Stimulated activated CD8-positive, alpha-beta memory T cell treated with anti-CD3 and anti-CD28 coated beads, Interleukin-12 subunit alpha, Interleukin-12 subunit beta, amount 100 ng/mL, for 24 hours (primary cell): Measurements from ENCODE around the gene KLHDC2.
"Not testable (repeated sequence)": the region's sequence is repeated elsewhere in the genome, so short reads cannot be mapped to it uniquely, and the experiment has no call there.

ENCODE experiments used
- DNase-seq: peaks from one replicate; pipeline ENCODE4 v3.0.0-alpha.2; 2020; ENCODE audit errors: extremely low read depth

Gene KLHDC2

DNA sequence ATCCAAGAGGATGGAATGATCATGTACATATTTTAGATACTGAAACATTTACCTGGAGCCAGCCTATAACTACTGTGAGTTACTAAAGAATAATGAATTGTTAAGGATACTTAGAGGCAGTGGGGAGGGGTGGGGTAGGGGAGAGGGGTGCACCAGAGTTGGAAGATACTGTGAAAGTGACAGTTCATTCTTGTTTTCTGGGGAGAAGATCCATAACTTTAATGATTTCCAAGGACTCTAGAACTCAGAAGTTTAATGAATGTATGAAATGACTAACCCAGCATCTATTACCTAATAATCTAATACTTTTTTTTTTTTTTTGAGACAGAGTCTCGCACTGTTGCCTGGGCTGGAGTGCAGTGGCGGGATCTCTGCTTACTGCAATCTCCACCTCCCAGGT lies 10.5 kb downstream of the KLHDC2 start:
- DNase-seq: no peak

DNA sequence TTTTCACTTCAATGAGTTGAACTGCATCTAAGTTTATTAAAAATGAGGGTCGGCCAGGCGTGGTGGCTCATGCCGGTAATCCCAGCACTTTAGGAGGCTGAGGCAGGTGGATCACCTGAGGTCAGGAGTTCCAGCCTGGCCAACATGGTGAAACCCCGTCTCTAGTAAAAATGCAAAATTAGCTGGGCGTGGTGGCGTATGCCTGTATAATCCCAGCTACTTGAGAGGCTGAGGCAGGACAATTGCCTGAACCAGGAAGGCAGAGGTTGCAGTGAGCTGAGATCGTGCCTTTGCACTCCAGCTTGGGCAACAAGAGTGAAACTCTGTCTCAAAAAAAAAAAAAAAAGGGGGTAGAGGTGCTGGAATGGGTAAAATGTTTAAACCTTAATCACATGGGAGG lies 13.1 kb downstream of the KLHDC2 start:
- DNase-seq: not testable (repeated sequence)

DNA sequence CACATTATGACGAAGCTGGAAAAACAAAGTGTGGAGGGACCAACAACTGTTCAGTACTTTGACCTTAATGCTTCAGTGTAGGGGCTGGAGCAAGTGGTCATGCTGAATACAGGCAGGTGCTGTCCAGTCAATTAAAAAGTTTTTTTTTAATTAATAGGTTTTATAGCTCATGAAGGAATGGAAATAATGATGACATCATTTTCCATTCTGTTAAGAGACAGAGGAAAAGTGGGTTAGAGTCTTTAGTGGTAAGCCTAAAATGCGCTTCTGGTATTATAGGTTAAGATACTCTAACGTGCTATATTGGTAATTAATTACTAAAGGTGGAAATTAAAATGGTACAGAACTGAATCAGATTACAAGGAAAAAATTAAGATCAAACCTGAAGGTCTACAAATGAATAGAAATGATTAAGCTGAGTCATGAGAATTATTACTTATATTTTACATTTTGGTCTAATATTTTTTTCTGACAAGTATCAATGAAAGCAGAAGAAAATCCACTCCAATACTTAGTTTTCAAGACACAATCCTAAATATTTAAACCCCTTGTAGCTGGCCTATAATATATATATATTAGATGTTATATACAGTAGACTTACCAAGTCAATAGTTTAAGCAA lies 15.6 kb downstream of the KLHDC2 start:
- no peak for DNase-seq

DNA sequence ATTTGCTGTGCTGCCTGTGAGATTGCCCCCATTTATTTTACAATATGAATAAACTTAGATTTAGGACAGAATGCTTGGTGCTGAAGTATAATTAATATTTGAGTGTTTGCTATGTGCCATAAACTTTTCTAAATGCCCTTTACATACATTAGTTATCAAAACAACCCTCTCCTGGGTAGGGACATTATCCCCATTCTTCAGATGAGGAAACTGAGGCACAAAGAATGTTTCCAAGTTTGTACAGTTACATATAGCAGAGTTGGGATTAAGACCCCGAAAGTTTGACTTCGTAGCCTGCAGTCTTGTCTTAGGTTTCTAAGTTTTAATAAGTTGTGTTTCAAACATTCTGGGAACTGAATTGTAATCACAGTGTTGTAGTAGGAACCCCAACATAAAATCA lies 18.4 kb downstream of the KLHDC2 start:
- no peak for DNase-seq

DNA sequence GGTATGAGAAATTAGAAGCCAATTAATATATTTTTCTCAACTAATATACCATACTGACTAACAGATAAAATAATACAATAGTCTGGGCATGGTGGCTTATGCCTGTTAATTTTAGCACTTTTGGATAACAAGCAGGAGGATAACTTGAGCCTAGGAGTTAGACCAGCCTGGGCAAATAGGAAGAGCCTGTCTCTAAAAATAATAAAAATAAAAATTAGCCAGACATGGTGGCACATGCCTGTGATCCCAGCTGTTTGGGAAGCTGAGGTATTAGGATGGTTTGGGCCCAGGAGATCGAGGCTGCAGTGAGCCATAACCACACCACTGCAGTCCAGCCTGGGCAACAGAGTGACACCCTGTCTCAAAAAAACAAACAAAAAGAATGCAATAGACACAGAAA lies 24.7 kb downstream of the KLHDC2 start:
- no peak for DNase-seq

DNA sequence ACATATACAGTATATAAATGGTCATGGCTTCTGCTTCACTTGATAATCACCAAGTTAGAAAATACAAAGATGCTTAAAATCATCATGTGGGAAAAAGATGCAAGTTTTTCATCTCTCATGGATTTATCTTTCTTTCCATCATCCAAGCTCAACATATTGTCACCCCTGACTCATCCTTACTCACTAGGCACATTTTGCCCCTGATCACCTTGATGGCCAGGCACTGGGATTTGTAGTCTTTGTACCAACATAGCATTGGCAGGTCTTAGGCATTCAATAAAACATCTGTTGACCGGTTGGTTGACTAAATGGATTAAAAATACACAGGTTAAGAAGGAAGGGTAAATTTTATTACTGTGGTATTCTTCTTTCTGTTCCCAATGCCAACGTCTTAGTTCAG lies 28.1 kb downstream of the KLHDC2 start:
- no peak for DNase-seq

DNA sequence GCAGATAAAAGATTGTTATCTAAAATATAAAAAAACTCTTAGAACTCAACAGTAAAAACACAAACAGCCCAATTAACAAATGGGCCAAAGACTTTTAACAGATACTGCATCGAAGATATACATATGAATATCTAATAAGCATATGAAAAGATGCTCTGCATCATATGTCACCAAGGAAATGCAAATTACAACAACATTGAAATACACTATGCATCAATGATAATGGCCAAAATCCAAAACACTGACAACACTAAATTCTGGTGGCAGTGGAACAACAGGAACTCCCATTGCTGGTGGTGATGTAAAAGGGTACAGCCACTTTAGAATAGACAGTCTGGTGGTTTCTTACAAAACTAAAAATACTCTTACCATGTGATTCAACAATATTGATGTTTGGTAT lies 40.8 kb downstream of the KLHDC2 start:
- no peak for DNase-seq

DNA sequence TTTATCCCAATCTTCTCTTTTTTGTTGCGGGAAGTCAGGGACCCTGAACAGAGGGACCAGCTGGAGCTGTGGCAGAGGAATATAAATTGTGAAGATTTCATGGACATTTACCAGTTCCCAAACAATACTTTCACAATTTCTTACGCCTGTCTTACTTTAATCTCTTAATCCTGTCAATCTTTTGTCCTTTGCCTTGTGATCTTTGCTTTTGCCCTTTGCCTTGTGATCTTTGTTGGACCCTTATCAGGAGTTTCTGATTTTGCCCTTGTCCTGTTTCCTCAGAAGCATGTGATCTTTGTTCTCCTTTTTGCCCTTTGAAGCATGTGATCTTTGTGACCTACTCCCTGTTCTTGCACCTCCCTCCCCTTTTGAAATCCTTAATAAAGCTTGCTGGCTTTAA lies 48.2 kb downstream of the KLHDC2 start:
- DNase-seq: not testable (repeated sequence)

DNA sequence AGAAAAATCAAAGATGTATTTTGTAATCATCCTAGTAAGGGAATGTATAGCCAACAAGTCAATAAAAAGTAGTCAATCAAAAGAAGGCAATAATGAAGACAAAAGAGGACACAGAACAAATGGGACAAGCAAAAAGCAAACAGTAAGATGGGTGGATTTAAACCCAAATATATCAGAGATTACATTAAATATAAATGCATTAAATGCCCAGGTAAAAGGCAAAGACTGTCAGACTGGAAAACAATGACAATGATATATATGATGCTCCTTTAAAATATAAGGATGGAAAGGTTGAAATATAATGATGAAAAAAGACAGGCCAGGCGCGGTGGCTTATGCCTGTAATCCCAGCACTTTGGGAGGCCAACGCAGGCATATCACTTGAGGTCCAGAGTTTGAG lies 48.9 kb downstream of the KLHDC2 start:
- no peak for DNase-seq

DNA sequence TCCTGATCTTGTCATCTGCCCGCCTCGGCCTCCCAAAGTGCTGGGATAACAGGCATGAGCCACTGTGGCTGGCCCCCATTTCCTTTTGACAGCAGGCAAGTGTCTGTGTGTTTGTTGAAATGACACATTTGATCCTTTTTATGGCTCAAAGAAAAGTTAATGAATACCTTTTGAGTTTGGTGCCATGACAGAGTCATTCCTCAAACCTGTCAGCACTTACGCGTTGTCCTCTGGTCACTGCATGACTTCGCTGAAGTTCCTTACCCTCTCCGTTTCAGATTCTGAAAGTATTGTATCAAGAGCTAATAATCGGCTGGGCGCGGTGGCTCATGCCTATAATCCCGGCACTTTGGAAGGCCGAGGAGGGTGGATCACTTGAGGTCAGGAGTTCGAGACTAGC lies 52.2 kb downstream of the KLHDC2 start:
- DNase-seq: no peak

DNA sequence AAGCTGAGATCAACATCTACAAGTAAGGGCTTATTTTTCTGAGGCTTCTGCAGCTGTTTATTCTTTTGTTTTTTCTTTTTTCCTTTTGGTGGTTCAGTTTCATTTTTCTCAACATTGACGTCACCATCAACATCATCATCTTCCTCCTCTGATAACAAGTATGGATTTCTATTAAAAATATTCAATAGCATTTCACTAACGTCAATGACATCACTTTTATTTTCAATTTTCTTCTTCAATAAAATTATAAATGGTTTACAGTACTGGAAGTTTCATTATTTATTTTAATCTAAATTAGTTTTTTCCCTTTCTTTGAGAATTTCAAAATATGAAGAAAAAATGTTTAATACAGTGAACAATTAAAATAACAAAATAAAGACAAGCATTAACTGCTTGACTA lies 60.7 kb downstream of the KLHDC2 start:
- DNase-seq: no peak
